Mesodermal cell (in vitro differentiated cells): ENCODE data around the gene ADARB2.

Source experiments
- H3K27ac ChIP-seq: 2 replicates; pipeline ENCODE4 v1.7.0; 2013; ENCODE audit warnings: mild to moderate bottlenecking, low read depth, low read length, moderate library complexity; ENCODE audit not compliant: severe bottlenecking
- H3K36me3 ChIP-seq: 2 replicates; pipeline ENCODE4 v1.7.1; 2013; ENCODE audit warnings: mild to moderate bottlenecking, low read length, moderate library complexity; ENCODE audit not compliant: control insufficient read depth, insufficient read depth
- H3K4me1 ChIP-seq: one replicate; pipeline ENCODE4 v1.7.1; 2013; ENCODE audit warnings: mild to moderate bottlenecking, low read length; ENCODE audit not compliant: insufficient read depth, control insufficient read depth, poor library complexity, severe bottlenecking
- H3K4me3 ChIP-seq: 2 replicates; pipeline ENCODE4 v1.7.0; 2013; ENCODE audit warnings: low read length, control low read depth, mild to moderate bottlenecking; ENCODE audit not compliant: insufficient read depth, poor library complexity, severe bottlenecking; ENCODE audit errors: extremely low read depth
- H3K9me3 ChIP-seq: 2 replicates; pipeline ENCODE4 v1.7.1; 2013; ENCODE audit warnings: mild to moderate bottlenecking, low read length, moderate library complexity; ENCODE audit not compliant: control insufficient read depth
- WGBS, 2 experiments: methylation state at CpG; one replicate each; pipeline ENCODE4 v1.1.5; 2013; ENCODE audit warnings: missing lambda C conversion rate in 2 of 2; ENCODE audit not compliant: insufficient coverage in 2 of 2; 5-methylcytosine and 5-hydroxymethylcytosine counted together

Gene ADARB2

GRCh38 chr10:1379601-1380000 is 357.7 kb downstream of the ADARB2 start:
- H3K36me3 ChIP-seq = no peaks in the 10 kb centered on the region
- no peak overlapping the region for H3K27ac ChIP-seq
- no peaks in the 10 kb centered on the region for H3K4me1 ChIP-seq
- 23 to 65% methylated on average over 4 to 8 of the region's 9 CpGs for WGBS, 2 experiments
- no peak overlapping the region for H3K4me3 ChIP-seq
- no peaks in the 10 kb centered on the region for H3K9me3 ChIP-seq

GRCh38 chr10:1378473-1378872 is 358.9 kb downstream of the ADARB2 start:
- Histone ChIP-seq H3K9me3 (no peaks in the 10 kb centered on the region), H3K4me3 (no peak overlapping the region), H3K27ac (no peak overlapping the region), H3K36me3 (no peaks in the 10 kb centered on the region), H3K4me1 (no peaks in the 10 kb centered on the region)
- 90 to 100% methylated on average over 1 to 2 of the region's 2 CpGs for WGBS, 2 experiments

DNA sequence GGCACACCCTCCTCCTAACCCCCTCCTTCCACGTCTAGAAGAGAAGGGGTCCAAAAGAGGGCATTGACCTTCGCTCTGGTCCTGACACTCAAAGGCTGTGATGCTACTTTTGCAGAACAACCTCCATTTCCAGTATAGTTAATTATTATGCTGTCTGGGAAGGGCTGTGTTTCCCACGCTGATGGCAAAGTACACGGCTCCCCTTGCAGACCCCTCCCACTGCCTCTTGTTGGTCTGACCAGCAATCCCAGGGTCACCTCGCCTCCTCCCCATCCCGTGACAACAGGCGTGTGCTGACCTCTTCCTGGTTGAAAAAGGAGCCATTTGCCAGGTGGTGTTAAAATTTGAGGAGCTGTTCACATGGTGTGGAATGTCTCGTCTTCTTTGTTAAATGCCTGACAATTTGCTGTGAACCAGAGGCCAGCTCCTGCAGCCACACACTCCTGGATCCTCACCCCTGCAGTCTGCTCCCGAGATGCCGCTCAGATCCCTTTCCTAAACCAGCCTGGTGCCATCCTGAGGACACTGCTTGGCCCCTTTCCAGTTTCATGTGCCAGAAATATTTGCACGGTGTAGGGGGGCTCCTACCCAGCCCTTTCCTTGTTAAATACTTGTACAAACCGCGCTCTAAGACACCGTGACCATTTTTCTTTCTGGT is 359.5 kb downstream of the ADARB2 start:
- no peak overlapping the region for H3K4me3 ChIP-seq
- no peak overlapping the region for H3K27ac ChIP-seq
- no peaks in the 10 kb centered on the region for H3K4me1 ChIP-seq
- WGBS, 2 experiments = 68 to 94% methylated on average over 6 to 8 of the region's 14 CpGs
- H3K36me3 ChIP-seq = no peaks in the 10 kb centered on the region
- no peaks in the 10 kb centered on the region for H3K9me3 ChIP-seq

DNA sequence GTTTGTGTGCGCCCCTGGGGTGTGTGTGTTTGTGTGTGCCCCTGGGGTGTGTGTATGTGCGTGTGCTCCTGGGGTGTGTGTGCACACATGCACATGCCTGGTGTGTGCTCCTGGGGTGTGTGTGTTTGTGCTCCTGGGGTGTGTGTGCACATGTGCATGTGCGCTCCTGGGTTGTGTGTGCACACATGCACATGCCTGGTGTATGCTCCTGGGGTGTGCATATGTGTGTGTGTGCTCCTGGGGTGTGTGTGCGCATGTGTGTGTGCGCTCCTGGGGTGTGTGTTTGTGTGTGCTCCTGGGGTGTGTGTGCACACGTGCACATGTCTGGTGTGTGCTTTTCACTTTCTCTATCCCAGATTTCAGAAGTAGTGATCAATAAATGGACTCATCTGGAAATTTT is 360.1 kb downstream of the ADARB2 start:
- no peak overlapping the region for H3K27ac ChIP-seq
- H3K36me3 ChIP-seq = no peaks in the 10 kb centered on the region
- H3K4me3 ChIP-seq = no peak overlapping the region
- no peaks in the 10 kb centered on the region for H3K9me3 ChIP-seq
- no peaks in the 10 kb centered on the region for H3K4me1 ChIP-seq
- 92 to 100% methylated on average over 1 to 2 of the region's 6 CpGs for WGBS, 2 experiments

DNA sequence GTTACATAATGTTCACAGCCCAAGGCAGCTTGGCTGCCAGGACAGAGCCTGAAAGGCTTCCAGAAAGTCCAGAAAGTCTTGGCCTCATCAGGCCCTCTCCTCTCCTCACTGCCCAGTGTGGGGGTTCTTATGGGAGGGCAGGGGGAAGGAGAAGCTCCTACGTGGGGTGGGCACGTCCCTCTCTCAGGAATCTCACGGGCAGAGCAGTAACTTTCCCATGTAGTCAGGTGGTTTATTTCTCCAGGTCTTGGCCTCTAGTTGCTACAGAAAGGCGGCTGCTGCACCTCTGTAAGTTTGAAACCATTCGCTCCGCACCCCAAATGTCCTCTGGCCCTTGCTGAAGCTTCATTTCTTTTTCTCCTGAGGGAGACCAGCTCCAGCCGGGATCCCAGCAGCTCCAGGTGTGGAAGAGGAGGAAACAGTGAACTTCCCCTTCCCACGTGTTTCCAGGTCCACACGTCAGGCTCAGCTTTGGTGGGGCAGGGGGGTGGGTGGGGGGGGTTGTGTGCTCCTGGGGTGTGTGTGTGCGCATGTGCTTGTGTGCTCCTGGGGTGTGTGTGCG is 360.9 kb downstream of the ADARB2 start:
- H3K36me3 ChIP-seq = no peaks in the 10 kb centered on the region
- H3K4me3 ChIP-seq = no peak overlapping the region
- 91 to 94% methylated on average over 4 to 7 of the region's 11 CpGs for WGBS, 2 experiments
- no peaks in the 10 kb centered on the region for H3K9me3 ChIP-seq
- H3K4me1 ChIP-seq = no peaks in the 10 kb centered on the region
- no peak overlapping the region for H3K27ac ChIP-seq

DNA sequence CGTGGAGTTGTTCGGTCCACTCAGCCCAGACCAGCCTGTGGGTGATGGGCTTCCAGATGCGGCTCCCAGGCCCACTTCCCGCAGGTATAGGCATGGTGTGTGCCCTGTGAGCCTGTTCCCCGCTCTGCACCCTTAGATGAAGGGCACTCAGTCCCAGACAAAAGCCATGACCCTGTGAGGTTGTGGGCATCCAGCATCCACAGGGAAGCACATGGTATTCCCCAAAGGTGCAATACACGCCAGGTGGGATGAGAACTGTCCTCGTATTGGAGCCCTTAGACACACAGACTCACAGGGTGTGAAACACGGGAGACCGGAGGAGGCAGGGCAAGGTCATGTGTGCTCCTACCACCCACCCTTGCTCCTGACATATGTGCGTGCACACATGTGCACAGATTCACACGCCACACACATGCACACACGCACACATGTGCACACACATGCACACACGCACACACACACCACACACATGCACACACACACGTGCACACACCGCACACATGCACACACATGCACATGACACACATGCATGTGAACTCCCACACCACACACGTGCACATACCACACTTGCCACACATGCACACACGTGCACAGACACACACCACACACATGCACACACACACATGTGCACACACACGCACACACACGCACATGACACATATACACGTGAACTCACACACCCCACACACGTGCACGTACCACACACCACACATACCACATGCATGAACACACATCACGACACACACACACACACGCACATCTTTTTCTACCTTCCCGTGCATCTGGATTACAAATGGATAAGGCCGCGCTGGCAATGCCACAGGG is 361.8 kb downstream of the ADARB2 start:
- Histone ChIP-seq H3K36me3 (no peaks in the 10 kb centered on the region), H3K9me3 (no peaks in the 10 kb centered on the region), H3K4me1 (no peaks in the 10 kb centered on the region), H3K4me3 (no peak overlapping the region), H3K27ac (no peak overlapping the region)
- WGBS, 2 experiments = 86 to 87% methylated on average over 17 to 22 of the region's 27 CpGs

DNA sequence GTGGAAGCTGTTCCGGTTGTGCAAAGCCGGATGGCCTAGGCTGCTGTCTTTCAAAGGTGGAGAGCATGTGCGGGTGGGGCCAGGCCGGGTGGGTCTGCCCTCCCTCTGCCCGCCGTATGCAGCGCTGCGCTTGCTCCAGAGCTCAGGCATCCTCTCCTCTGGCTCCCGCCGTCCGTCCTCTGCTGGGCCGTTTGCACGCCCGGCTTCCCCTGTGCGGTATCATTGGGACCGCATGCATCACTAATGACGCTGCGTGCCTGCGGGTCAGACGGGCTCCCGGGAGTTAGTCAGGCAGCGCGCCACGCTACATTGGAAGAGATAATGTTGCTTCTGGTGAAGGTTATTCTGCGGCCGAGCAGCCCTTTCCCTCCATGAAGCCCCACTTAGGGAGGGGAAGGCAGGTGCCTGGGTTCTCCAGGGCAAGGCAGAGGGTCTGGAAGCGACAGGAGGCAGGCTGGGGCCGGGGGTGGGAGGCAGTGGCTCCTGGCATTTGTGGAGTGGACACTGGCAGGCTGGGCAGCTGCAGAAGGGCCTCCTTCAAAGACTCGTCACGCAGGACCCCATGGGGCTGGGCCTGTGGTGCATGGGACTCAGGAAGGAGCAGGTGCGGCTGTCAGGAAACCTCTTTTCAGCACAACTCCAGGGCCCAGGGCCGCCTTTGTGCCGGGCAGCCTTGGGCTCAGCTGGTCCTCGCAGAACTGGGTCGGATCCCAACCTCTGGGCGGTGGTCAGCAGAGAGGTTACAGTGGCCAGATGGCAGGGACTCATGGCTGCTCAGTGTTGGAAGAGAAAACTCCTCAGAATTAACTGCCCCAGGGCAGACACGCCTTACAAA is 362.6 kb downstream of the ADARB2 start:
- Histone ChIP-seq H3K4me1 (no peaks in the 10 kb centered on the region), H3K4me3 (no peak overlapping the region), H3K27ac (no peak overlapping the region), H3K36me3 (no peaks in the 10 kb centered on the region), H3K9me3 (no peaks in the 10 kb centered on the region)
- 90 to 92% methylated on average over 32 to 35 of the region's 37 CpGs for WGBS, 2 experiments

- H3K36me3 ChIP-seq = no peaks in the 10 kb centered on the region
- WGBS, 2 experiments = 91 to 93% methylated on average over 4 to 7 of the region's 7 CpGs
- H3K27ac ChIP-seq = no peak overlapping the region
- no peak overlapping the region for H3K4me3 ChIP-seq
- no peaks in the 10 kb centered on the region for H3K9me3 ChIP-seq
- H3K4me1 ChIP-seq = no peaks in the 10 kb centered on the region
Observed at GRCh38 chr10:1373287-1373686, 364.0 kb downstream of the ADARB2 start.

DNA sequence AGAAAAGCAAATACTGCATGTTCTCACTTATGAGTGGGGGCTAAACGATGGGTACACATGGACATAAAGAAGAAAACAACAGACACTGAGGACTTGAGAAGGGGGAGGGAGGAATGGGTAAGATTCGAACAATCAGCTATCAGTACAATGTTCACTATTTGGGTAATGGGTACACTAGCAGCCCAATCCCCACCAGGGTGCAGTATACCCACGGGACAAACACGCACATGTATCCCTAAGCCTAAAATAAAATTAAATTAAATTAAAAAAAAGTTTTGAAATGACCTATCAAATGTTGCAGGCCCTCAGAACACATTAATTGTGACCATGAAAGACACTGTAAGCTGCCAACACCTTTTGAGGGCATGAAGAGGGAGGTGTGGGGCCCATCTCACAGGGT is 365.1 kb downstream of the ADARB2 start:
- no peaks in the 10 kb centered on the region for H3K36me3 ChIP-seq
- no peak overlapping the region for H3K4me3 ChIP-seq
- no peaks in the 10 kb centered on the region for H3K4me1 ChIP-seq
- 60 to 83% methylated on average over 1 to 2 of the region's 4 CpGs for WGBS, 2 experiments
- H3K27ac ChIP-seq = no peak overlapping the region
- H3K9me3 ChIP-seq = no peaks in the 10 kb centered on the region

- no CpG with 5 or more reads among the region's 1 CpG for WGBS, 2 experiments
- no peaks in the 10 kb centered on the region for H3K9me3 ChIP-seq
- no peak overlapping the region for H3K27ac ChIP-seq
- no peaks in the 10 kb centered on the region for H3K4me1 ChIP-seq
- H3K36me3 ChIP-seq = no peaks in the 10 kb centered on the region
- H3K4me3 ChIP-seq = no peak overlapping the region
Observed at GRCh38 chr10:1370298-1370697, 367.0 kb downstream of the ADARB2 start.
